ENCODE data around the gene MORN2. TPM values are rescaled to one million over a fixed set of nuclear protein-coding genes. Genes with fewer than 3 reads are reported as not detected.

The MORN2 gene
- total RNA-seq, 1 donor, result 34.7 TPM

DNA sequence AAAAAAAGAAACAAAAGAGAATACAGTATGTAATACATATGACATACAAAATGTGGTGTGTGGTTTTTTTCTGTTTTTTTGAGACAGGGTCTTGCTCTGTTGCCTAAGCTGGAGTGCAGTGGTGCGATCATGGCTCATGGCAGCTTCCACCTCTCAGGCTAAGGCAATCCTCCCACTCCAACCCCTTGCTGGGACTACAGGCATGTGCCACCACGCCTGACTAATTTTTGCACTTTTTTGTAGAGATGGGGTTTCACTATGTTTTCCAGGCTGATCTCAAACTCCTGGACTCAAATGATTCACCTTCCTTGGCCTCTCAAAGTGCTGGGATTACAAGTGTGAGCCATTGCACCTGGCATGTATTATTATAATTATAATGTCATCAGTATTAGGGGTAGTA, 39.0 kb upstream of the MORN2 start:
- TF ChIP-seq, protein P1, sequence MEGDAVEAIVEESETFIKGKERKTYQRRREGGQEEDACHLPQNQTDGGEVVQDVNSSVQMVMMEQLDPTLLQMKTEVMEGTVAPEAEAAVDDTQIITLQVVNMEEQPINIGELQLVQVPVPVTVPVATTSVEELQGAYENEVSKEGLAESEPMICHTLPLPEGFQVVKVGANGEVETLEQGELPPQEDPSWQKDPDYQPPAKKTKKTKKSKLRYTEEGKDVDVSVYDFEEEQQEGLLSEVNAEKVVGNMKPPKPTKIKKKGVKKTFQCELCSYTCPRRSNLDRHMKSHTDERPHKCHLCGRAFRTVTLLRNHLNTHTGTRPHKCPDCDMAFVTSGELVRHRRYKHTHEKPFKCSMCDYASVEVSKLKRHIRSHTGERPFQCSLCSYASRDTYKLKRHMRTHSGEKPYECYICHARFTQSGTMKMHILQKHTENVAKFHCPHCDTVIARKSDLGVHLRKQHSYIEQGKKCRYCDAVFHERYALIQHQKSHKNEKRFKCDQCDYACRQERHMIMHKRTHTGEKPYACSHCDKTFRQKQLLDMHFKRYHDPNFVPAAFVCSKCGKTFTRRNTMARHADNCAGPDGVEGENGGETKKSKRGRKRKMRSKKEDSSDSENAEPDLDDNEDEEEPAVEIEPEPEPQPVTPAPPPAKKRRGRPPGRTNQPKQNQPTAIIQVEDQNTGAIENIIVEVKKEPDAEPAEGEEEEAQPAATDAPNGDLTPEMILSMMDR (IDR thresholded peaks at IDR 0.05; ENCODE audit: insufficient read depth, low read length), result no peak

DNA sequence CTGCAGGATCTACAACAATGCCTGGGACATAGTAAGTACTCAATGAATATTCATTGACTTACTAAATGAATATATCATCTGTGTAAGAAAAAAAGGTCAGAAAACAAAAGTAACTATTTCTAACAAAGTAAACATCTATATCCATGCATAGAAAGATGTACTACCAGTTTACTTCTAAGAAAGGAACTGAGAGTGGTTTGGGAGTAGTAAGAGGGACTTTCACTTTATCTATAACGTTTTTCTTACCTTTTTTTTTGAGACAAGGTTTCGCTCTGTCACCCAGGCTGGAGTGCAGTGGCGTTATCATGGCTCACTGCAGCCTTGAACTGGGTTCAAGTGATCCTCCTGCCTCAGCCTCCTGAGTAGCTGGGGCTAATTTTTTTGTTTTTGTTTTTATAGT, 25.7 kb upstream of the MORN2 start:
- no peak for DNase-seq (ENCODE audit: low read depth)
- H3K4me3 ChIP-seq (ENCODE audit: low read depth, low read length), result no peak overlapping the region
- TF ChIP-seq, protein P1 (IDR thresholded peaks at IDR 0.05; ENCODE audit: insufficient read depth, low read length), result no peak

More for the DNA sequence above, 39.0 kb upstream of the MORN2 start:
- DNase-seq (ENCODE audit: low read depth), result no peak
- no peak overlapping the region for H3K4me3 ChIP-seq (ENCODE audit: low read depth, low read length)

DNA sequence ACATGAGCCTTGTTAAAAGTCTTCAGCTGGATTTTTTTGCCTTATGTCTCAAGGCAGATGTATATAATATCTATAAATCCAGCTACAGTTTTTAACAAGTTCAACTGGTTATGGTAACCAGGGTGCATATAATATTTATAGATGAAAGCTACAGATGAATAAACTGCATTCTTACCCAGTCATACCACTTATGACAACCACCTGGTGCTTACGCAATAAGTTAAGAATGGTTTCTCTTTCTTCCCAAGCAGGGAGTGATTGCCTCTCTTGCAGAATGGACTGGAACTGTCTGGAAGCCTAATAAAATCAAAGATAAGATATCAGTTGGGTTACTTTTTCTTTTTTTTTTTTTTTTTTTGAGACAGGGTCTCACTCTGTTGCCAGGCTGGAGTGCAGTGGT, 19.6 kb upstream of the MORN2 start:
- DNase-seq (ENCODE audit: low read depth), result peak; percentile 35
- no peak overlapping the region for H3K4me3 ChIP-seq (ENCODE audit: low read depth, low read length)
- TF ChIP-seq, protein P1 (IDR thresholded peaks at IDR 0.05; ENCODE audit: insufficient read depth, low read length), result no peak

DNA sequence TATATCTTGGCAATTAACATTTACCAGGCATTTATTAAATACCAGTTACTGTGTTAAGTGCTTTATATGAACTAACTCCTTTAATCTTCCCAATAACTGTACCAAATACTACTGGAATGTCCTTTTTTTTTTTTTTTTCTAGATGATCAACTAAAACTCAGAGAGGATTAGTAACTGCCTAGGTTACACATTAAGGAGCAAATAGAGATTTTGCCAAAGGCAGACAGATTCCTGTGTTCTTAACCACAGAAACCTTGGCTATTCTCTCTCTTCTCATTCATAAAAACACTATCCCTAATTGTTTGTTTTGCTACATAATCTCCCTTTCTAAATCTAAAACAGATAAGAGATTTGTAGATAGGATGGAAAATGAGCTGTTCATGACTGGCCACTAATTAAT, 13.3 kb upstream of the MORN2 start:
- DNase-seq (ENCODE audit: low read depth), result no peak
- TF ChIP-seq, protein P1 (IDR thresholded peaks at IDR 0.05; ENCODE audit: insufficient read depth, low read length), result no peak
- H3K4me3 ChIP-seq (ENCODE audit: low read depth, low read length), result no peak overlapping the region

DNA sequence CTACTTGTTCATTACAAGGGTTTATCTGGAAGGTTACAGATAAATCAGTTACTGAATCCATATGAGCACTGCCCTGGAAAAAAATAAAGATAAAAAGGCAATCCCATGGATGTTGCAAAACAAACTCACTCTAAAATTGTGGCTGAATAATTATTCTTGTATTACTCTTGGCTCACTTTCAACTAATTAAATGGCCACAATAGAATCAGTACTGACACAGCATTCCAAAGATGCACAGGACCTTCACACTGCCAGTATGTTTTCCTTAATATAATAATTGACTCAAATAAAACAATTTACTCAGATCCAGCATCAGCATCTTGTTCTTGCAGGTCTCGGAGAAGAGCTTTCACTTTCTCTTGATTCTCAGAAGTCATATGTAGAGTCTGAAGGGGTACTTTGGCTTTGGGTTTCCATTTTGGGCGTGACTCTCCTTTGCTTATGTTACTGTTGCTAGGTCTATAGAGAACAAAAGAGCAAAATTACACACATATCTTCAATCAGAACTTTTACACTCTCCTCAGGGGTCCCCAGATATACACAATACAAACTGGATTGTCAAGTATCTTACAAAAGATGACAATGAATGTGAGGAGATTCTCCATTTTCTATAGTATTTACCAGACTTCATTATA, 12.6 kb upstream of the MORN2 start:
- no peak for DNase-seq (ENCODE audit: low read depth)
- TF ChIP-seq, protein P1 (IDR thresholded peaks at IDR 0.05; ENCODE audit: insufficient read depth, low read length), result no peak
- no peak overlapping the region for H3K4me3 ChIP-seq (ENCODE audit: low read depth, low read length)

DNA sequence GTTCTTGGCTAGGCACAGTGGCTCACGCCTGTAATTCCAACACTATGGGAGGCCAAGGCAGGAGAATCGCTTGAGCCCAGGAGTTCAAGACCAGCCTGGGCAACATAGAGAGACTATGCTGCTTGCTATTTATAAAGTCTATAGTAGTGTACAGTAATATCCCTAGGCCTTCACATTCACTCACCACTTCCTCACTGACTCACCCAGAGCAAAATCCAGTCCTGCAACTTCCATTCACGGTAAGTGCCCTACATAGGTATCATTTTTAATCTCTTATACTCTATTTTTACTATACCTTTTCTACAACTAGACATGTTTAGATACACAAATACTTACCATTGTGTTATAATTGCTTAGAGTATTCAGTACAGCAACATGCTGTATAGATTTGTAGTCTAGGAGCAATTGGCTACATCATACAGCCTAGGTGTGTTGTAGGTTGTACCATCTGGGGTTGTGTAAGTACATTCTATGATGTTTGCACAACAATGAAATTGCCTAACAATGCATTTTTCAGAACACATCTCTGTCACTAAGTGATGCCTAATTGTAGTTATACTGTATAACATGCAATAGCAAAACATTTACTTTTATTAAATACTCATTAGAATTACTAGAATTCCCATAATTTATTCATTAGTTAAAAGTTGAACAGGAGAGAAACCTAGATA, 8.9 kb upstream of the MORN2 start:
- DNase-seq (ENCODE audit: low read depth), result no peak
- TF ChIP-seq, protein P1 (IDR thresholded peaks at IDR 0.05; ENCODE audit: insufficient read depth, low read length), result no peak

More for the DNA sequence above, 8.9 kb upstream of the MORN2 start:
- H3K4me3 ChIP-seq (ENCODE audit: low read depth, low read length), result no peak overlapping the region
